Trophoblast cell (in vitro differentiated cells and primary cell): ENCODE measurements around the gene SNX27.

Experiments
- DNase-seq, 2 donors: peaks; one replicate each; pipeline ENCODE4 v3.0.0-alpha.2; 2016
- H2AFZ ChIP-seq: 2 replicates; pipeline ENCODE4 v1.6.1; 2013; ENCODE audit warnings: low read length, moderate library complexity, mild to moderate bottlenecking; ENCODE audit not compliant: insufficient read depth, poor library complexity
- H2AK5ac ChIP-seq: 2 replicates; pipeline ENCODE4 v1.6.1; 2013; ENCODE audit warnings: mild to moderate bottlenecking, low read length
- H2BK120ac ChIP-seq: 2 replicates; pipeline ENCODE4 v1.6.1; 2013; ENCODE audit warnings: low read length, mild to moderate bottlenecking, moderate library complexity; ENCODE audit not compliant: insufficient read depth, poor library complexity
- H2BK12ac ChIP-seq: 2 replicates; pipeline ENCODE4 v1.6.1; 2013; ENCODE audit warnings: mild to moderate bottlenecking, low read length, moderate library complexity
- H2BK5ac ChIP-seq: 2 replicates; pipeline ENCODE4 v1.6.1; 2013; ENCODE audit warnings: low read length, low read depth, moderate library complexity, mild to moderate bottlenecking; ENCODE audit not compliant: poor library complexity
- H3K14ac ChIP-seq: 2 replicates; pipeline ENCODE4 v1.6.1; 2013; ENCODE audit warnings: mild to moderate bottlenecking, low read length
- H3K18ac ChIP-seq: 2 replicates; pipeline ENCODE4 v1.6.1; 2013; ENCODE audit warnings: mild to moderate bottlenecking, low read length
- H3K23ac ChIP-seq: 2 replicates; pipeline ENCODE4 v1.6.1; 2013; ENCODE audit warnings: low read length
- H3K27ac ChIP-seq: 2 replicates; pipeline ENCODE4 v1.5.1; 2013; ENCODE audit warnings: low read depth, mild to moderate bottlenecking, inconsistent platforms, low read length, moderate library complexity
- H3K27me3 ChIP-seq: 2 replicates; pipeline ENCODE4 v1.6.1; 2013; ENCODE audit warnings: inconsistent platforms, mild to moderate bottlenecking, low read length, moderate library complexity; ENCODE audit not compliant: insufficient read depth
- H3K36me3 ChIP-seq, 2 experiments: 1 replicate in 1 of 2; 2 replicates in 1 of 2; pipeline ENCODE4 v1.6.1; 2013; ENCODE audit warnings: low read length in 2 of 2, mild to moderate bottlenecking in 2 of 2, moderate library complexity in 1 of 2; ENCODE audit not compliant: insufficient read depth in 2 of 2, control insufficient read depth in 1 of 2
- H3K4ac ChIP-seq: 2 replicates; pipeline ENCODE4 v1.6.1; 2013; ENCODE audit warnings: low read depth, mild to moderate bottlenecking, low read length, moderate library complexity
- H3K4me1 ChIP-seq, 2 experiments: 1 replicate in 1 of 2; 2 replicates in 1 of 2; pipeline ENCODE4 v1.6.1; 2013; ENCODE audit warnings: low read length in 2 of 2, mild to moderate bottlenecking in 2 of 2, moderate library complexity in 1 of 2; ENCODE audit not compliant: insufficient read depth in 2 of 2, control insufficient read depth in 1 of 2
- H3K4me2 ChIP-seq: 2 replicates; pipeline ENCODE4 v1.6.1; 2013; ENCODE audit warnings: inconsistent platforms, mild to moderate bottlenecking, low read length, moderate library complexity
- H3K4me3 ChIP-seq: 2 replicates; pipeline ENCODE4 v1.5.1; 2013; ENCODE audit warnings: mild to moderate bottlenecking, low read depth, low read length, inconsistent platforms
- H3K79me1 ChIP-seq: one replicate; pipeline ENCODE4 v1.6.1; 2013; ENCODE audit warnings: low read length
- H3K79me2 ChIP-seq: 2 replicates; pipeline ENCODE4 v1.6.1; 2013; ENCODE audit warnings: low read length, mild to moderate bottlenecking; ENCODE audit not compliant: control insufficient read depth, insufficient read depth, poor library complexity
- H3K9ac ChIP-seq: 2 replicates; pipeline ENCODE4 v1.6.1; 2013; ENCODE audit warnings: mild to moderate bottlenecking, low read length
- H3K9me3 ChIP-seq: 2 replicates; pipeline ENCODE4 v1.6.1; 2013; ENCODE audit warnings: low read depth, mild to moderate bottlenecking, control low read depth, inconsistent platforms, low read length; ENCODE audit not compliant: insufficient read depth
- H4K12ac ChIP-seq: 2 replicates; pipeline ENCODE4 v1.6.1; 2013; ENCODE audit warnings: low read depth, mild to moderate bottlenecking, low read length, moderate library complexity
- H4K8ac ChIP-seq: 2 replicates; pipeline ENCODE4 v1.6.1; 2013; ENCODE audit warnings: low read depth, mild to moderate bottlenecking, low read length, moderate library complexity
- H4K91ac ChIP-seq: one replicate; pipeline ENCODE4 v1.6.1; 2013; ENCODE audit warnings: low read depth, mild to moderate bottlenecking, low read length, moderate library complexity
- WGBS: extraction: QIAGEN DNeasy Blood & Tissue Kit; methylation state at CpG from one replicate; pipeline ENCODE4 v1.1.7; 2013; ENCODE audit warnings: missing lambda C conversion rate; ENCODE audit not compliant: insufficient read length, insufficient coverage; ENCODE audit errors: extremely low coverage; 5-methylcytosine and 5-hydroxymethylcytosine counted together

Gene SNX27

DNA sequence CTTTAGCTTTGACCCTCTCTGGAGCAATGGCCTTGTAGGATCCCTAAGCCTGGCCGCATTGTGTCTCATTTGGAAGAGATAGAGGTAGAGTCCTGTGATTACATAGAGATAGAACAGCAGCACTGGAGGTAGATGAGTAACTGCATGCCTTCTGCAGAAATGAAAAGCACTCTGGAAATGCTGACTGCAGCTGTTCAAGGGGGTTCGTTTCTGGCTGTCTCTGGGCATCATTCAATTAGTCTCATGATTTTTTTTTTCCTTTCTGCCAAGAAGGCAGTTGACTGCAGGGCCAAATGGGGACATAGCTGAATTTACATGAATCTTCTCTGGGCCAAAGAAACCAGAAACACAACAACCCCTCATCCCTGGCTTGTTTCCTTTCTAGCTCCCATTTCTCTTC, 28.1 kb upstream of the SNX27 start:
- Histone ChIP-seq H3K36me3 (peaks cover 19 to 34% of the 10 kb centered on the region in 2 experiments), H3K27me3 (no peaks in the 10 kb centered on the region), H3K4ac (no peak overlapping the region), H3K23ac (no peak overlapping the region), H3K27ac (peak overlapping the region; percentile 70), H3K79me2 (no peaks in the 10 kb centered on the region), H3K9ac (no peak overlapping the region), H2AFZ (no peak overlapping the region), H3K18ac (no peak overlapping the region), H3K4me3 (no peak overlapping the region), H2BK12ac (no peak overlapping the region), H3K14ac (no peak overlapping the region), H3K79me1 (peaks cover 5% of the 10 kb centered on the region), H4K91ac (peak overlapping the region; percentile 7), H3K4me1 (peaks cover 27 to 40% of the 10 kb centered on the region in 2 experiments), H3K4me2 (no peak overlapping the region), H2BK5ac (no peak overlapping the region), H2AK5ac (no peak overlapping the region), H3K9me3 (no peaks in the 10 kb centered on the region), H4K8ac (no peak overlapping the region), H4K12ac (no peak overlapping the region), H2BK120ac (no peak overlapping the region)
- DNase-seq = peak; percentile 51 to 79
- no CpG with 5 or more reads among the region's 2 CpGs for WGBS

DNA sequence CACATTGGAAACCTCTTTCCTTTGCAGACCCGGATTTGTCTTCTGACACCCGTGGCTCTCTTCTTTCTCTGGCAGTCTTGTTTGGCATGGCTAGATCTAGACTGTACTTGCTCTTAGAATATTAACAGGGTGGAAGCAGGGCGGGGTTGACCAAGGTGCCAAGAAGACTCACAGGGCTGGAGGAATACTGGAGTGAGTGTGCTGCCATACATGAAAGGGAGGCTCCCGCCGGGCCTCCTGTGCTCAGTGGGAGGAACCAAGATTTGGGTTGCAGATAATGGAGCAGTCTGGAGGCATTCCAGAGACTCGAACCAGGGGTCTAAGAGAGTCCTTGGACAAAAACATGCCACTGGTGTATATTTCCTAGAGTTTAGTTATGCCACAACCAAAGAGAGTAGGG, 27.6 kb upstream of the SNX27 start:
- Histone ChIP-seq H4K8ac (no peak overlapping the region), H3K79me1 (peaks cover 5% of the 10 kb centered on the region), H3K18ac (no peak overlapping the region), H3K4ac (no peak overlapping the region), H3K9me3 (no peaks in the 10 kb centered on the region), H2BK5ac (peak overlapping the region; percentile 38), H4K91ac (no peak overlapping the region), H4K12ac (no peak overlapping the region), H3K27me3 (no peaks in the 10 kb centered on the region), H2BK12ac (no peak overlapping the region), H3K27ac (peak overlapping the region; percentile 70), H2BK120ac (no peak overlapping the region), H3K14ac (no peak overlapping the region), H2AK5ac (no peak overlapping the region), H3K23ac (no peak overlapping the region), H2AFZ (no peak overlapping the region), H3K9ac (no peak overlapping the region), H3K4me2 (no peak overlapping the region), H3K36me3 (peaks cover 19 to 34% of the 10 kb centered on the region in 2 experiments), H3K4me1 (peaks cover 27 to 40% of the 10 kb centered on the region in 2 experiments), H3K79me2 (no peaks in the 10 kb centered on the region), H3K4me3 (no peak overlapping the region)
- peak in 1 of 2 donors; percentile 57 for DNase-seq
- no CpG with 5 or more reads among the region's 6 CpGs for WGBS

DNA sequence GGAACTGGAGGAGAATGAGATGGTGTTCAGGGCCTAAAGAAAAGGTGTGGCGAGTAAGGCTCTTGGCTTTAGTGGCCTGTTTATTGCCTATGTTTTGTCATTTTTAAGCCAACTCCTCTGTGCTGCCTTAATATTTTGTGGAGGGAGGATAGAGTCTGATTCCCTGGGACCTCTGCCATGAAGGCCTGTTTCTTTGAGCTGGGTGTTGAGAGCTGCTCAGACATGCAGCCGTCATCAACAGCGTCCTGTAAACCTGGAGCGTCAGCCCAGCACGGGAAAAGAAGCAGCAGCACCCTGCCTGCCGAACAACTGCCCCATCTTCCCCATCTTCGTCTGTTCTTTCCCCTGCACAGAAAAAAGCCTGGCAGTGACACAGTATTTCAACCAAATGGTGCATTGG, 27.1 kb upstream of the SNX27 start:
- Histone ChIP-seq H3K14ac (peak overlapping the region; percentile 26), H3K79me2 (no peaks in the 10 kb centered on the region), H2AK5ac (no peak overlapping the region), H3K9ac (no peak overlapping the region), H3K27ac (peak overlapping the region; percentile 70), H3K27me3 (no peaks in the 10 kb centered on the region), H3K23ac (no peak overlapping the region), H4K12ac (no peak overlapping the region), H3K4me3 (no peak overlapping the region), H3K79me1 (peaks cover 5% of the 10 kb centered on the region), H4K8ac (no peak overlapping the region), H2AFZ (no peak overlapping the region), H3K4me1 (peaks cover 22 to 37% of the 10 kb centered on the region in 2 experiments), H4K91ac (no peak overlapping the region), H2BK120ac (no peak overlapping the region), H2BK5ac (peak overlapping the region; percentile 38), H3K36me3 (peaks cover 15 to 29% of the 10 kb centered on the region in 2 experiments), H3K18ac (no peak overlapping the region), H3K4me2 (no peak overlapping the region), H2BK12ac (peak overlapping the region; percentile 51), H3K9me3 (no peaks in the 10 kb centered on the region), H3K4ac (no peak overlapping the region)
- DNase-seq = no peak
- no CpG with 5 or more reads among the region's 7 CpGs for WGBS

DNA sequence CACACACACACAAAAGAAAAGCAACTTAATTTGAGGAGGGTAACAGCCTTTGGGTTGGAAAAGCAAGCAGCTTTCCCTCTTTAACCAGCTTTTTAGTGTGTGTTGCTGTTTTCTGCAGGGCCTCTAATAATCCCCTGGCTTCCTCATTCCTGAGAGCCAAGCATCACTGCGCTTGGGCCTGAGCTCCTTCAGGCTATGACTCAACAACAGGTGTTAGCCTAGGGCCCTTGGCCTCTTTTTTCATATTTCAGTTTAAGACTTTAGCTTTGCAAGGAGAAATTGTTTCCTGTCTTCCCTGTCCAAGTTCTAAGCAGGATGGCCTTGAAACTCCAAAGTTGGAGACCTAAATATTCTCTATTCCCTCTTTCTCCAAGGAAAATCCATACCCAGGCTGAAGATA, 26.2 kb upstream of the SNX27 start:
- H3K9ac ChIP-seq = no peak overlapping the region
- H3K36me3 ChIP-seq = peaks cover 13 to 25% of the 10 kb centered on the region in 2 experiments
- H3K27ac ChIP-seq = peak overlapping the region; percentile 70
- H4K91ac ChIP-seq = no peak overlapping the region
- no peaks in the 10 kb centered on the region for H3K27me3 ChIP-seq
- no peak overlapping the region for H3K14ac ChIP-seq
- no peak overlapping the region for H3K4me2 ChIP-seq
- no CpG with 5 or more reads among the region's 1 CpG for WGBS
- no peak overlapping the region for H3K18ac ChIP-seq
- H2AFZ ChIP-seq = no peak overlapping the region
- peak; percentile 71 to 87 for DNase-seq
- peaks cover 5% of the 10 kb centered on the region for H3K79me1 ChIP-seq
- H2BK12ac ChIP-seq = no peak overlapping the region
- H2BK5ac ChIP-seq = no peak overlapping the region
- no peak overlapping the region for H3K4me3 ChIP-seq
- no peak overlapping the region for H3K23ac ChIP-seq
- H2AK5ac ChIP-seq = no peak overlapping the region
- H3K79me2 ChIP-seq = no peaks in the 10 kb centered on the region
- no peak overlapping the region for H4K8ac ChIP-seq
- peak overlapping the region; percentile 53 for H2BK120ac ChIP-seq
- no peaks in the 10 kb centered on the region for H3K9me3 ChIP-seq
- no peak overlapping the region for H4K12ac ChIP-seq
- no peak overlapping the region for H3K4ac ChIP-seq
- peaks cover 21 to 37% of the 10 kb centered on the region in 2 experiments for H3K4me1 ChIP-seq
